ENCODE measurements around the gene APEX1.

DNA sequence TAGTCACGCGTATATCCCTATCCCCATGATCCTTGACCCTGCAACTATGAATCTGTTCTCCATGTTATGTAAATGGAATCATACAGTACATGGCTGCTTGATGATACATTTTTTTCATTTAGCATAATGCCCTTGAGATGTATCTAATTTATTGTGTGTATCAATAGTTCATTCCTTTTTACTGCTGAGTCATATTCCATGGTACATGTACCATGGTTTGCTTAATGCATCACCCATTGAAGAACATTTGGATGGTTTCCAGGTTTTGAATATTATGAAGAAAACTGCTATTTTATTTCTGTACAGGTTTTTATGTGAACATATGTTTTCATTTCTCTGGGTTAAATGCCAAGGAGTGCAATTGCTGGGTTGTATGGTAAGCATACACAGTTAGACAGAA lies 46.3 kb downstream of the APEX1 start:
- no peak for TF ChIP-seq POLR2A (IDR thresholded peaks at IDR 0.05; ENCODE audit: low read depth, low read length)
- TF ChIP-seq POLR2AphosphoS5 (IDR thresholded peaks at IDR 0.05; ENCODE audit: low read depth, low read length), result no peak
- TF ChIP-seq POU2F2 (IDR thresholded peaks at IDR 0.05; ENCODE audit: low read depth, low read length), result no peak
- TF ChIP-seq SPI1 (IDR thresholded peaks at IDR 0.05; ENCODE audit: low read depth, low read length), result no peak
- no peak for TF ChIP-seq TAF1 (IDR thresholded peaks at IDR 0.05; ENCODE audit: low read depth, low read length)
- TF ChIP-seq PAX5 (IDR thresholded peaks at IDR 0.05; ENCODE audit: insufficient read depth, low read length, severe bottlenecking), result no peak
